ENCODE data around the gene FGB. TPM values are rescaled to one million over a fixed set of nuclear protein-coding genes. Genes with fewer than 3 reads are reported as not detected.

FGB gene
- total and polyA plus RNA-seq, 2 experiments from 2014 or later: not detected

DNA sequence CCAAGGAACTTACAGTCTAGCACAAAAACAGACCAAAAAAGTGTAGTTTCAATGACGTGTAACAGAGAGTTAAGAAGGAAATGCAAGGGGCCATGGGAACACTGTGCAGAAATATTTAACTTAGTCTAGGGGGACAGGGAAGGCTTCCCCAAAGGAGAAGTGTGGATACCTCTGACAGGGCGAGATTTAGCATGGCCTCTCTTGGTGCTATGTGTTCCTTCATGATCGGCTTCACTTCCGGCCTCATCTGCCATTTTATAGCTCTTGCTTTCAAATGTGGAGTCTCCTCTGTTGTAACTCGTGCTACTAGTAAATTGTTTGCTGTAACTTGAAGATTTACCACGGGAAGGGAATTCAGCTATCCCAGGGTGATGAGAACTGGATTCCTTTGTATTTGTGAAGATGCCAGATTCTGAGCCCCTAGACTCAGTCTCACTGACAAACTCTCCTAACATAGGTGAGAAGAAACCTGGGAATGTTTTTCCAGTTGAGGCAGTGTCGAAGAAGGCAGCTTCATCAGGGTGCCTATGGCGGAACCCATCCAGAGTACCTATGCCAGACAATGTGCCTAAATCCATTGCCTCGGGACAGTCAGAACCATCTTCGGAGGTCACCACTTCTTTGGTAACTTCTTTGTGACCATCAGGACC, 22.7 kb downstream of the FGB start:
- Histone ChIP-seq H3K36me3 (ENCODE audit: insufficient read depth) (no peaks in the 10 kb centered on the region), H2AFZ (no peak overlapping the region), H4K20me1 (replicated peaks; ENCODE audit: insufficient read depth) (no peaks in the 10 kb centered on the region), H3K4me1 (ENCODE audit: insufficient read depth) (no peaks in the 10 kb centered on the region), H3K4me2 (no peak overlapping the region), H3K27ac (ENCODE audit: low read depth) (no peak overlapping the region), H3F3A (replicated peaks; ENCODE audit: low read depth) (no peaks in the 10 kb centered on the region), H3K79me2 (replicated peaks; ENCODE audit: insufficient read depth) (no peaks in the 10 kb centered on the region), H3K27me3 (ENCODE audit: insufficient read depth) (no peaks in the 10 kb centered on the region), H3K9me2 (ENCODE audit: insufficient read depth) (no peaks in the 10 kb centered on the region; the same call in 1 of the 2 replicates), H3K4me3 (no peak overlapping the region)
- DNase-seq (ENCODE audit: low spot score) (no peak), ATAC-seq (no peak)
- H3K4me1 Mint-ChIP-seq: peaks cover 5% of the 10 kb centered on the region
- peaks cover 3% of the 10 kb centered on the region for H3K27me3 Mint-ChIP-seq (ENCODE audit: insufficient read depth, low read depth, poor library complexity)
- no peak overlapping the region for H3K27ac Mint-ChIP-seq
- H3K4me3 Mint-ChIP-seq: no peak overlapping the region
- no peaks in the 10 kb centered on the region for H3K9me3 Mint-ChIP-seq
- TF ChIP-seq ZNF462 (CRISPR knock-in tag; IDR thresholded peaks at IDR 0.05) (no peak), NANOG (IDR thresholded peaks at IDR 0.05; ENCODE audit: borderline replicate concordance) (no peak), STAT1 (IDR thresholded peaks at IDR 0.05; ENCODE audit: unreplicated experiment) (no peak), CTCF (conservative IDR thresholded peaks at IDR 0.05; ENCODE audit: low read depth in 2 of 2) (no peak), CREB1 (CRISPR knock-in tag; IDR thresholded peaks at IDR 0.05; ENCODE audit: low read depth) (no peak), ZNF114 (CRISPR knock-in tag; IDR thresholded peaks at IDR 0.05) (no peak), JUNB (IDR thresholded peaks at IDR 0.05; ENCODE audit: unreplicated experiment) (no peak), ZNF331 (CRISPR knock-in tag; IDR thresholded peaks at IDR 0.05; ENCODE audit: low read depth) (no peak), ETS1 (IDR thresholded peaks at IDR 0.05) (no peak), POLR2AphosphoS5 (IDR thresholded peaks at IDR 0.05; ENCODE audit: low read depth) (no peak), REST (IDR thresholded peaks at IDR 0.05; ENCODE audit: unreplicated experiment) (no peak), EZH2phosphoT487 (IDR thresholded peaks at IDR 0.05; ENCODE audit: unreplicated experiment) (no peak), EZH2 (IDR thresholded peaks at IDR 0.05; ENCODE audit: low read depth, unreplicated experiment) (no peak)
- H3K36me3 Mint-ChIP-seq (ENCODE audit: low read depth): no peaks in the 10 kb centered on the region

Data from GM23338 (cell line).